HG03457 (cell line): ENCODE measurements around the gene OPCML.

ENCODE experiments used
- ATAC-seq: cut with Tn5 transposase; IDR thresholded peaks from one replicate; pipeline ENCODE4 v1.9.1; 2021; ENCODE audit warnings: moderate number of reproducible peaks; ENCODE audit not compliant: unreplicated experiment

Gene OPCML

GRCh38 chr11:133202816-133203215 is 329.5 kb downstream of the OPCML start:
- no peak for ATAC-seq

- no peak for ATAC-seq
Measured at GRCh38 chr11:133198438-133198837, 333.9 kb downstream of the OPCML start.

GRCh38 chr11:133197425-133197824 is 334.9 kb downstream of the OPCML start:
- no peak for ATAC-seq

- no peak for ATAC-seq
Measured at GRCh38 chr11:133191931-133192330, 340.4 kb downstream of the OPCML start.

- no peak for ATAC-seq
Measured at GRCh38 chr11:133181667-133182066, 350.6 kb downstream of the OPCML start.

- no peak for ATAC-seq
Measured at GRCh38 chr11:133181066-133181465, 351.2 kb downstream of the OPCML start.

GRCh38 chr11:133180201-133180600 is 352.1 kb downstream of the OPCML start:
- no peak for ATAC-seq

GRCh38 chr11:133176748-133177147 is 355.6 kb downstream of the OPCML start:
- ATAC-seq, result no peak

- no peak for ATAC-seq
Measured at GRCh38 chr11:133175103-133175502, 357.2 kb downstream of the OPCML start.

GRCh38 chr11:133173810-133174412 is 358.4 kb downstream of the OPCML start:
- ATAC-seq, result no peak

- ATAC-seq, result no peak
Measured at GRCh38 chr11:133172349-133172748, 360.0 kb downstream of the OPCML start.

- ATAC-seq, result no peak
Measured at GRCh38 chr11:133171374-133171773, 360.9 kb downstream of the OPCML start.

- ATAC-seq, result no peak
Measured at GRCh38 chr11:133168016-133168415, 364.3 kb downstream of the OPCML start.

GRCh38 chr11:133166662-133167061 is 365.6 kb downstream of the OPCML start:
- ATAC-seq, result no peak

- no peak for ATAC-seq
Measured at GRCh38 chr11:133164986-133165385, 367.3 kb downstream of the OPCML start.

GRCh38 chr11:133163463-133164419 is 368.6 kb downstream of the OPCML start:
- ATAC-seq, result no peak

GRCh38 chr11:133162227-133162626 is 370.1 kb downstream of the OPCML start:
- no peak for ATAC-seq

GRCh38 chr11:133160754-133161153 is 371.5 kb downstream of the OPCML start:
- ATAC-seq, result no peak

- no peak for ATAC-seq
Measured at GRCh38 chr11:133156986-133157745, 375.1 kb downstream of the OPCML start.

- ATAC-seq, result no peak
Measured at GRCh38 chr11:133154781-133155180, 377.5 kb downstream of the OPCML start.

- no peak for ATAC-seq
Measured at GRCh38 chr11:133154076-133154475, 378.2 kb downstream of the OPCML start.
